ENCODE data around the gene TTLL4.
"Not testable (repeated sequence)": the region's sequence is repeated elsewhere in the genome, so short reads cannot be mapped to it uniquely, and the experiment has no call there.

The TTLL4 gene

DNA sequence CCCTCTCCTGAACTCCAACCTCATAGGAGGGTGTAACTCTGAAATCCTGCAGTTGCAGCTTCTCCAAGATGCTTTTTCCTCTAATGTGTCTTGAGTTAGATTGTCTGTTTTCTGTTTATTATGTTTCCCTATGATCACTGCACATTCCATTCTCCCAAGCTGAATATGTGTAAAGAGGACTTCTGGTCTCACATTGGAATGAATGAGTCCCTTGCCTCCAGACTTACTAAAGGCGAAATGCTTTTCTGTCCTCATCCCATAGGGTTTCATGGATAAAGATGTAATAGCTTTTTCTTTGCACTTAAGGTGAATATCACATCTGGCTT, 35.8 kb downstream of the TTLL4 start:
- DNase-seq = no peak

DNA sequence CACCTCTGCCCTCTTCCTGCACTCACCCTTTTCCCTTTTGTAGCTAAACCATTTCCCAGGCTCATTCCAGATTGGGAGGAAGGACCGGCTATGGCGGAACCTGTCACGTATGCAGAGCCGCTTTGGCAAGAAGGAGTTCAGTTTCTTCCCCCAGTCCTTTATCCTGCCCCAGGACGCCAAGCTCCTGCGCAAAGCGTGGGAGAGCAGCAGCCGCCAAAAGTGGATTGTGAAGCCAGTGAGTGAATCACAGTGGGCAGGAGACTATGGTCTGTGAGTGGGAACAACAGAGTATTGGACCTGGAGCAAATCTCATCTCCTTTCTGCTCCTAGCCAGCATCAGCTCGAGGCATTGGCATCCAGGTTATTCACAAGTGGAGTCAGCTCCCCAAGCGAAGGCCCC, 36.3 kb downstream of the TTLL4 start:
- DNase-seq = no peak

DNA sequence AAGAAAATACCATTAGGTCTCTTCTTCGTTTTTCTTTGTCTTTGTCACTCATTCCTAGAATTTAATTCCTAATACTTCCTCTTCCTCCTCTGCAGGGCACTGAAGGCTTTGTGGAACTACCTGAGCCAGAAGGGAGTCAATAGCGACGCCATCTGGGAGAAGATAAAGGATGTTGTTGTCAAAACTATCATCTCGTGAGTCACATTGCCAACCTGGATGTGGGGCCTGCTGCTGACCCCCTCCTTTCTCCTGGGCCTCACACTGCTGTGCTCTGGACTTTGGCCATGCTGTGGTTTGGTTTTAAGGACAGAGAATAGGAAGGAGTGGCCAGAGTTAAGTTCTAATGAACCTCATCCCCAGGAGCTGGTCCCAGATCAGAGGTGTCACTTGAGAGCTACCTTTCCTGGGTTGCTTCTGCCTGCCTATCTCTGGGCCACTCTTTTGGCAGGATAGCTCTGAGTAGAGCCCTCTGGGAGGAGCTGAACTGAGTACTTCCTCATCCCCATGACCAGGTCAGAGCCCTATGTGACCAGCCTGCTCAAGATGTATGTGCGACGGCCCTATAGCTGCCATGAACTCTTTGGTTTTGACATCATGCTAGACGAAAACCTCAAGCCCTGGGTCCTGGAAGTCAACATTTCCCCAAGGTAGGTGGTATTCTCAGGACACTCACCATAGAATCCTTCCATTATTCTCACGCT, 38.3 kb downstream of the TTLL4 start:
- no peak for DNase-seq

DNA sequence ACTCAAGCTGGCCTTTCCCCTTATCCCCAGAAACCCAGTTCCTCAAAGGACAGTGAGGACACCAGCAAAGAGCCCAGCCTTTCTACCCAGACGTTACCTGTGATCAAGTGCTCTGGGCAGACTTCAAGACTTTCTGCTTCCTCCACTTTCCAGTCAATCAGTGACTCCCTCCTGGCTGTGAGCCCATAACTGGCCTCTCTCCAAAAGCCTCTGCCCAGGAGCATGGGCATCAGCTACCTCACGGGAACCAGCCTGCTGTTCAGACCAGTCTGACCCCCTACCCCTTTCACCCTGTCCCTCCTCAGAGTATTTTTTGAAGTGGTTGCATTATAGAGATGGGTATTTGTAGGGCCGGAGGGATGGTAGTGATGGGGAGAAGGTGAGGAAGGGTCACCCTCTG, 43.6 kb downstream of the TTLL4 start:
- no peak for DNase-seq

DNA sequence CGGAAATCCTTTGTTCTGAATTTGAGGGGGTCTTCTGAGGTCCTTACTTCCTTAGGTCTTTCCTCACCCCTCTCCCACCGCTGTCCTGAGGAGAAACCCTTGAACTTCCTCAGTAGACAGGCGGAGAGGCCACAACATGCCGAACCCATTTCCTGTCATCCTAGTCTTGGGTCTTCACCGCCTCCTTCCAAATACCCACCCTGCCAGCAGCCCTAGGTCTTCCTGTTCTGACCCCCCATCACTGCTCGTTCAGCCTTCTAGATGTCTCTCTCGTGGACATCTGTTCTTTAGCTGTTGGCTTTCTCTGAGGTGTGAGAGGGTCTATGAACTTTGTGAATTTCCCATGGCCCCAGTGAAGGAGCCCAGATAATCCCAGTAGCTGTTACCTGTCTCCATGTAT, 44.1 kb downstream of the TTLL4 start:
- DNase-seq = no peak

DNA sequence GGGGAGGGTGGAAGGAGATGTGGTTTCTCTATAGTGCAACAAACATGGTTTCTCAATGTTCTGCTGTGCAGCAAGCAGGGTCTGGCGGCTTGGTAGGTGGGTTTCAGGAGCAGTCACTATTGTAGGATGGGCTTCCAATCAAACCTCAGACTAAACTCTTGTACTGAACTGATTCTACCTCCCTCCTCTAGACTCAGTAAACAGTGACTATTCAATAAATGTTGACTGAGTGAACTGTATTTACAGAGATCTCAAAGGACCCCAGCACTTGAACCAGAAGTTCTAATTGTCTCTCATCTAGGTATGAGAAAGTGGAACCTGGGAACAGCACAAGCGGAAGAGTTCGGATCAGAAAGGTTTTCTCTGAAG, 44.5 kb downstream of the TTLL4 start:
- no peak for DNase-seq

DNA sequence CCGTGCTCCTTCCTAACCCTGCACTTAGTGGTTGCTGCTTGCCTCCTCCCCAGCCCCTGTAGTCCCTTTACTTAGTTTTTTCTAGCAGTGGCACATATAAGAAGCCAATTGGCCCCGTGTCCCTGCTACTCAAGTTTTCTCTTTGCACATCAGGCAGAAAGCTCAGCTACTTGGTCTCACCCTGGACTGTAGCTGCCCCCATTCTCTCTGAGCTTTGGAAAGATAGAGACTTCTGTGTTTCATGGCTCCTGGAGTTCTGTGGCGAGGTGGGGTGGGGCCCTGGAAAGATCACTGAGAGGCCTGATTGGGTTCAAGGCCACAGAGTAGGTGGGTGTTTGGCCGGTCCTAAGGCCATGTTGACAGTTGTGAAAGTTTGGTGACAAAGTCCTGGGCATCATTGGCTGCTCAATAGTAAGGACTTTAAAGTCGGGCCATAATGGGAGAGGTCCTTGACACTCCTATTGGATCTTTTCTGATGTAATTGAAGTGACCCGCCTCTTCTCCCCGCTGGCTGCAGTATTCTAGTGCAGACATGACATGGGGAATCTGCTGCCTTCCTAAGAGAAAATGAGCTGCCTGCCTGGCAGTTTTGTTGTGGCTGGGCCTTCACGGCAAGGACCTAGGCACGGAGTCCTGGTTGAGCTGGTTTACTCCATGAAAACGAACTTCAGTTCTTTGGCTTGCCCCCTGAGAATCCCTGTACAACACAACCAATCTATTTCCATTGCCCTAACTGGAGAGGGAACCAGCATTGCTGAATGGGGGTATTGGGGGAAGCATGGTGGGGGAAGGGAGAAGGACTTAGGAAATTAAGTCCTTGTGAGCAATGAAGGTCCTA, 45.2 kb downstream of the TTLL4 start:
- DNase-seq = no peak

DNA sequence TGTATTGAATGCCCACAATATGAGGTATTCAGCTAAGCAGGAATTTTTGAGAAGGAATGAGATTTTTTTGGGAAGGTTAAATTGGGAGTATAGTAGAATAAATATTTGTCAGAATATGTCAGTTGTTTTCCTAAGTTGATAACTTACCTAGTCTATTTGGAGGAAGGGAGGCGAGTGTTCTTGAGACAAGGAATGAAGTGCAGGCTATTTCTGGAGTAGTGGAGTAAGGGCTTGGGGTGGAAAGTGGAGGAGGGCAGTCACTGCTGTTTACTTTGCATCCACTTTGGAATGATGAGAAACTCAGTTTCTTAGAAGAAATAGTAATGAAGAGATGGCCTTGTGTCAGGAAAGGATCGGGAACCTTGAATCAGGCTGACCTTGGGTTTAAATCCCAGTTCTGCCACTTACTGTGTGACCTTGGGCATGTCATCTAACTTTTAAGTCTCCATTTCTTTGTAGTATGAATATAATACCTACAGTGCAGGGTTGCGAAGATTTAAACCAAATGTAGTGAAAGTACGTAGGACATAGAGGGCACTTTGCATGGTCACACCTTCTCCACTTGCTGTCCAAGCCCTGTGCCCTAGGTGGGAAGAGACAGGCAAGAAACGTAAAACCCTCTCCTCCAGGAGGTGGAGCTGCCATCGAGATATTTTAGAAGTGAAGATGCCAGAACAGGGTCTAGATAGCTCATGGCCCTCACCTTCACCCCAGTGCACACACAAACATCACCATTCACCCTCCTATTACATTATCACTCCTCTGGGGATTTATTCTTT, 46.2 kb downstream of the TTLL4 start:
- DNase-seq = no peak

DNA sequence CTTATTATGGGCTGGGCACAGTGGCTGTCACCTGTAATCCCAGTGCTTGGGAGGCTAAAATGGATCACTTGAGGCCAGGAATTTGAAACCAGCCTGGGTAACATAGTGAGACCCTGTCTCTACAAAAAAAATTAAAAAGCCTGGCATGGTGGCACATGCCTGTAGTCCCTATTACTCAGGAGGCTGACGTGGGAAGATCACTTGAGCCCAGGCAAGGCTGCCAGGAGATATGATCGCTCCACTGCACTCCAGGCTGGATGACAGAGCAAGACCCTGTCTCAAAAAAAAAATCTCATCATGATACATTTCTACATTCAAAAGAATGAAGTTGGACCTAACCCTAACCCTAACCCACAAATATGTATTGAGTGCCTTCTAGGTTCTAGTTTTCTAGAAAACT, 51.2 kb downstream of the TTLL4 start:
- DNase-seq = no peak

DNA sequence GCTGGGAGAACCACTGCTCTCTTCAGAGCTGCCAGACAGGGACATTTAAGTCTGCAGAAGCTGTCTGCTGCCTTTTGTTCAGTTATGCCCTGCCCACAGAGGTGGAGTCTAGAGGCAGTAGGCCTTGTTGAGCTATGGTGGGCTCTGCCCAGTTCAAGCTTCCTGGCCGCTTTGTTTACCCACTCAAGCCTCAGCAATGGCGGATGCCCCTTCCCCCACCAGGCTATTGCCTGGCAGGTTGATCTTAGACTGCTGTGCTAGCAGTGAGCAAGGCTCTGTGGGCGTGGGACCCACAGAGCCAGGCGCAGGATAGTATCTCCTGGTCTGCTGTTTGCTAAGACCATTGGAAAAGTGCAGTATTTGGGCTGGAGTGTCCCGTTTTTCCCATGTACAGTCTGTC, 62.1 kb downstream of the TTLL4 start:
- DNase-seq = not testable (repeated sequence)

DNA sequence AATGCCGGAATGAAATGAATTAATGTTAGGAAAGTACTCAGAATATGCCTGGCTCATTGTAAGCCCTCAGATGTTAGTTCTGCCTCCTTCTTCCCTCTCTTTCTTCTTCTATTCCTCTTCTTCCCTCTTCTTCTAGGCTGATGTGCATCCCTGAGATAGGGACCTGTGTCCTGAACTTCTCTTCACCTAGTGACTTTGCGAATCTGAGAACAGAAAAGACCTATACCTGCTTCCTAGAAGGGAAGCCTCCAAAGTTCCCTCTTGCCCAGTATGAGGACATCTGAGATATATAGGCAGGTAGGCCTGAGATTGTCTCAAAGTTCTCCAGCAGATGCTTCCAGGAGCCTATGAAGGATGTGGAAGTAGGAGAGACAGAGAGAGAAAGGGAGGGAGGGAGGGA, 63.2 kb downstream of the TTLL4 start:
- no peak for DNase-seq

DNA sequence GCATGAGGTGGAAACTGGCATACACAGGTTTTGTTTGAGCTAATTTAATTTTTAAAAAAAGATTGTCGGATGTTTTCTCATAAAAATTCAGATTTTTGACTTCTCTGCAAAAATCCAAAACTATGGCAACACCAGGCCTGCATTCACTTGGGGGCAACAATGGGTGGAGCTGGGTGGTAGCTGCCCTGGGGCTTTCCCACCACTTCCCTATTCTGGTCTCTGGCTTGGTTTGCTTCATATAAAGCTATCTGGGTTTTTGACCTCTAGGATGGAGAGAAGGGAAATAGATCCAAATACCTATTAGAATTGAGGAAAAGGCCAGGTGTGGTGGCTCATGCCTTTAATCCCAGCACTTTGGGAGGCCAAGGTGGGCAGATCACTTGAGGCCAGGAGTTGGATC, 65.9 kb downstream of the TTLL4 start:
- DNase-seq = no peak

DNA sequence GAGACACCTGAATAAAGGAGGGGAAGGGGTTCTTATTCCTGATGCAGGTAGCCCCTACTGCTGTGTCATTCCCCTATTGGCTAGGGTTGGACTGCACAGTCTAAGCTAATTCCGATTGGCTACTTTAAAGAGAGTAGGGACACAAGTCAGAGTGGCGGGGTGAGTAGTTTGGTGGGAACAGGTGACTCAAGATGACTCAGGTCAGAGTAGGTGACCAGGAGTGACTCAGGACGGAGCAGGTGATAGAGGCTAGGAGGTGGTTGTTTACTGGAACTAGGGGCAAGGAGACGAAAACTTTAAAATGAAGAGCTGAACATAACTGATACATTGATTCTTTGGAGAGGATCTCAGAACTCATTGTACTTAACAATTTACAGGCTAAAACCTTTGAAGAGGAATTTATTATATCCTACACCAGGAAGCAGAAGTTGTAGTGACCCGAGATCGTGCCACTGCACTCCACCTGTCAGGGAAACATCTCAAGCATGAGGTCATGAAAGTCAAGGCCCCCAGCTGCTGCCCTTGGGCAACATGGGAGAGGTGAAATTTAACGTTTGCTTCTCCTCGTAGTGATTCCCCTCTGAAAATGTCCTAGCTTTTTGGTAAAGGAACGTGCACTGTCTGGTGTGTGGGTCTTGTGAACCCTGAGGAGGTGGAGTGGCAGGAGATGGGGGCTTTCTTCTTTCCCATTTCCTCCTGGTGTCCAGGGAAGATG, 66.8 kb downstream of the TTLL4 start:
- no peak for DNase-seq

DNA sequence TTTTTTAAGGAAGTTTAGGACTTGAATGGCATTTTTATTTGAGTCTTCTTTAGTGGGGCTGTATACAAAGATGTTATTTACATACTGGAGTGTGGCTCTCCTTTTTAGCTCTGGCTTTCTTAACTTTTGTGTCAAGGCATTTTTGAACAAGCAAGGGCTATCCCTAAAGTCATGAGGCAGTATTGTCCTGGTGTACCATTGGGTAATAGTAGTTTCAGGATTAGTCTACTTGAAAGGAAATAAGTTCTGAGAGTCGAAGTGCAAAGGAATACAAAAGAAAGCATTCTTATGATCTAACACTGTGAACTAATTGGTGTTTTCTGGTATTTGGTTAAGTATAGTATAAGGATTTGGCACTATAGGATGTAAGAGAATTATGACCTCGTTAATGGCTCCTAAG, 69.4 kb downstream of the TTLL4 start:
- no peak for DNase-seq

DNA sequence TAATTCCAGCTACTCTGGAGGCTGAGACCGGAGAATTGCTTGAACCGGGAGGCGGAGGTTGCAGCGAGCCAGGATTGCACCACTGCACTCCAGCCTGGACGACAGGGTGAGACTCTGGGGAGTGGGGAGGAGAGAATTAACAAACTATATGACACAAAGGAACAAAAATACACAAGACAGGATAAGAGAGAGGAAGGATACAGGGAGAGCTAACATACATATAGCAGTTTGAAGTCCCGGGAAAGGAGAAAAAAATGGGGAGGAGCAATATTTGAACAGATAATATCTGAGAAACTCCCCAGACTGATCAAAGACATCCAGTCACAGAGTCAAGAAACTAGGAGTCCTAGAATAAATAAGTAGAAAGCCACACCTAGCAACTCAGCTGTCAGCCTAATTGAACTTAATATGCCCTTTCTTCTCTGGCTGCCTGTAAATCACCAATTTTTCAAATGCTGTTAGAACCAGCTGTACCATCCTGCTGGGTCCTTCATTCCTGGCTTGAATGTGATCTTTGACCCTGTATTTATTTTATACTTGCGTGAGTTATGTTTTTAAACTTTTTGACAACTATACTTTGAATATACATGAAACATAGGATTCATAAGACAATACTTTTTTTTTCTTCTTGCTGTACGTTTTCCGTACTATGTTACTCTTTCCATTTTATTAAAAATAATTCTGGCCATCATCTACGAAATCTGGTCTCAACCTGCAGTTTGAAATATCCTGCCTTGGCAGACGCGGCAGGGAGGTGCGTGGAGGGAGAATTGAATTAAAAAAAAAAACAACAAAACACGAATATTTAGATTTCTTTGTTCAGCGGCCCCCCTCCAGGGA, 70.4 kb downstream of the TTLL4 start:
- no peak for DNase-seq

DNA sequence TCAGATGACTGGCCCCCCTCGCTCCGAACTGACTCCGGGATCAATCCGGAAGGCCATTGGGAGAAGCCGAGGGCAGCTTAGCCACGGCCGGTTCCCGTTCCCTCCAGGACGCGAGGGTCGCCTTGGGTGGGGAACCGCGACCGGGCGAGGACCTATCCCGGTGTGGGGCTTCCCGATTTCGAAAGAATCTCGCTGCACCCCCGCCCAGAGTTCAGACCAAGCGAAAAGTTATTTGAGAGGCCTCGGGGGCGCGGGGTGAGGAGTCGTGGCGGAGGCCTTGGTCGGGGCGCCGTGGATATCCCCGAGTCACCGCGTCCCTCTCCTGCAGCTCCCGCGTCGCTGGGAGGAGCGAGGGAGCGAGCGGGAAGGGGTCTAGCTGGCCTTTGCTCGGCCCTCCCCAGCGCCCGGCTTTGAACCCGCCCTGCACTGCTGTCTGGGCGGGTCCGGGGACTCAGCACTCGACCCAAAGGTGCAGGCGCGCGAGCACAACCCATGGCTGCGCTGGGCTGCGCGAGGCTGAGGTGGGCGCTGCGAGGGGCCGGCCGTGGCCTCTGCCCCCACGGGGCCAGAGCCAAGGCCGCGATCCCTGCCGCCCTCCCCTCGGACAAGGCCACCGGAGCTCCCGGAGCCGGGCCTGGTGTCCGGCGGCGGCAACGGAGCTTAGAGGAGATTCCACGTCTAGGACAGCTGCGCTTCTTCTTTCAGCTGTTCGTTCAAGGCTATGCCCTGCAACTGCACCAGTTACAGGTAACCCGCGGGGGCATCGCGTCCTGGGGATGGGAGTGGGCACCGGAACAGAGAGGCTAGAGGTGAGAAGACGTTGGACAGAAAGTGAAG, 71.3 kb downstream of the TTLL4 start, which contains the start of gene CYP27A1:
Gene CYP27A1 (plus strand): TSS at position 457 of the 837 bp plus-strand sequence. CDS start 36 bp downstream, at position 493.
- DNase-seq = no peak

DNA sequence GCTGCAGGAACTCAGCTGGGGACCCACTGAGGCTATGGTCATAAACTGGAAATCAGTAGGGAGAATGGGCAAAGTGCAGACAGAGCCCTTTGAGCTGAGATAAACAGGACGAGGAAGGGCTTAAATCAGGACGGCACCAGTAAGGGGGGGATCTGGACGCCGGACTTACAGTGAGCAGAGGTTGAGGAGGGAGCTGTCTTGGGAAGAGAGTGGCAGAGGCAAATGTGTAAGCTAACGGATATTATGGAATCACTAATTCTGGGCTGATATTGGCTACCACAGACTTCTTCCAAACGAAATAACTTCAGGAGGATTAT, 71.9 kb downstream of the TTLL4 start:
- no peak for DNase-seq

DNA sequence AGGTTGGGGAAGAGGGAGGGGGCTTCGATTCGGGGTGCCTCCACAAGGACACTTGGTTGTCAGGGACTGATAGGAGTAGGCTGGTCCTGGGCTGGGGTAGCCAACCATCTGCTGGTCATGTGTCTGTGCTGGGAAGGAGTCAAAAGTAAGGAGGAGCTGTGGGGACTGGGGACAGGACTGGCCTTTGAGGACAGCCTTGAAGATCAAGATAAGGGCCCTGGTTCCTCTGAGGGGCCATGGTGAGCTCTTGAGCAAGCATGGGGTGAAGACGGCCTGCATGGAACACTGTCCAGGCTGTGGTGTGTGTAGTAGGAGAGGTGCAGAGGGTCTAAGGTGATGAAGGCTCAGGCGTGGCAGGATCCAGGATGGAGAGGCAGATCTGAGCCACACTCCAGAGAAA, 73.1 kb downstream of the TTLL4 start:
- no peak for DNase-seq

DNA sequence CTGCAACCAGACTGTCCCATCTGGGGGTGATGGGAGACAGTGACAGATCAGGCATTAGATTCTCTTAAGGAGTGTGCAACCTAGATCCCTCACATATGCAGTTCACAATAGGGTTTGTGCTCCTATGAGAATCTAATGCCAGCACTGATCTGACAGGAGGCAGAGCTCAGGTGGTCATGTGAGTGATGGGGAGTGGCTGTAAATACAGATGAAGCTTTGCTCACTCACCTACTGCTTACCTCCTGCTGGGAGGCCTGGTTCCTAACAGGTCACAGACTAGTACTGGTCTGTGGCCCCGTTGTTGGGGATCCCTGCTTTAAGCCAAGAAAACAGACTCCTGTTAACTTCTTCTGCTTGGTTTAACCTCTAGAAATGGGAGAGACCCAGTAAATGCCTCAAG, 74.5 kb downstream of the TTLL4 start:
- DNase-seq = no peak

DNA sequence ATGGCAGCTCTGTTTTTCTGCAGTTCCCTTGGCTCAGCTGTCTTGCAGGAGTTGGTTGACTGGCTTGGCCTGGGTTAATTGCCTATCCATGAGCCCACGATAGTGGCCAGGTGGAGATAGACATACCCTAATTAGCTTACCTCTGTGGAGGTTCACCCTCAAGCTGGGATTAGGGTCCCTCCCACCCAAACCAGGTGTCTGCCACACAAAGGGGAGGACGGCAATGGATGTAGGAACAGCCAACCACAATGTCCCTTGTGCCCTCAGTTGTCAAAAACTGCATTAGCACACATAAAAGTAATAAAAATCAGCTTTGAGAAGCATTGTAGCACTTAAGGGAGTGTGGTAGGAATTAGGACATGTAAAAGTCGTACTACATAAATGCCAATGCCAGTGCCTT, 75.5 kb downstream of the TTLL4 start:
- DNase-seq = no peak

DNA sequence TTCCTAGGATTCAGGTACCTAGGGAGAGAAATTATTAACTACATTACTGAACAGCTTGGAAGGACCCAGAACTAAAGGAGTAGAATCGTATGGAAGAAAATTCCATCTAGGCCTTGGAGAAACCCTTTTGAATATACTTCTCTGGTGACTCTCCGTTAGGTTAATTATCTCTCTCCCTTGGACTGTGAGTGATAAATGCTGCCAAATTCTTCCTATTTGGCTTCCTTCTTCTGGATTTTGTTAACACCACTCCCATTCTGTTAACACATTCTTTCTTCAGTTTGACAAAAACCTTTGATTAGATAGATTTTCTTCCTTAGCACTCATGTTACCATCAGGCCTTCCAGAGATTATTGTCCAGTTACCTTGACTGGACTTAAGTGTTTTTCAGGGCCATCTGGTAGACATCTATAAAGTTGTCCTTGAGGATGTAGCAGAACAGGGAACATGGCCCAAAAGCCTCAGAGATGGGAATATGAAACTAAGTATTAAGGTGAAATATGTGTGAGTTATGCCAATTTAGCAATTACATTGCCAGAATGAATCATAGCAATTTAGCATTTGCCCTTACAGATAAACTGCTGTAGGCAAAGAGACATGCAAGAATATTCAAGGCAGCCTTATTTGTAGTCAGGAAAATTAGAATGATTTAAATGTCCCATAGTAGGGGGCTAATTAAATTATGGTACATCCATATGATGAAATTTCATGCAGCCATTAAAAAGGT, 78.1 kb downstream of the TTLL4 start:
- no peak for DNase-seq

Data from hematopoietic multipotent progenitor cell treated with erythropoietin and hydrocortisone succinate and interleukin-3 and kit ligand, for 4 days (in vitro differentiated cells).